ENCODE results near the gene KRTAP5-9. TPM values are rescaled to one million over a fixed set of nuclear protein-coding genes. Genes with fewer than 3 reads are reported as not detected.
"Not testable (repeated sequence)": the region's sequence is repeated elsewhere in the genome, so short reads cannot be mapped to it uniquely, and the experiment has no call there.

The KRTAP5-9 gene
- polyA plus RNA-seq, 1 donor, result 1.2 TPM

GRCh38 chr11:71558996-71559395, 10.8 kb downstream of the KRTAP5-9 start:
- DNase-seq, result no peak

- no peak for DNase-seq
Observed at GRCh38 chr11:71562120-71562519, 13.9 kb downstream of the KRTAP5-9 start.

GRCh38 chr11:71563406-71563805, 15.2 kb downstream of the KRTAP5-9 start:
- no peak for DNase-seq

GRCh38 chr11:71564430-71564829, 16.2 kb downstream of the KRTAP5-9 start:
- DNase-seq, result no peak

- DNase-seq, result no peak
Observed at GRCh38 chr11:71565263-71565662, 17.0 kb downstream of the KRTAP5-9 start, which contains the start of gene KRTAP5-10. Gene KRTAP5-10, plus strand, starts transcription at chr11:71565563. Its CDS starts 25 bp downstream, at chr11:71565588.

- DNase-seq, result no peak
Observed at GRCh38 chr11:71566081-71566620, 17.9 kb downstream of the KRTAP5-9 start.

- DNase-seq, result not testable (repeated sequence)
Observed at GRCh38 chr11:71566626-71567599, 18.7 kb downstream of the KRTAP5-9 start.

- DNase-seq, result not testable (repeated sequence)
Observed at GRCh38 chr11:71567633-71568032, 19.4 kb downstream of the KRTAP5-9 start.

GRCh38 chr11:71568704-71569349, 20.6 kb downstream of the KRTAP5-9 start:
- no peak for DNase-seq

- DNase-seq, result not testable (repeated sequence)
Observed at GRCh38 chr11:71571101-71571850, 23.1 kb downstream of the KRTAP5-9 start.

- no peak for DNase-seq
Observed at GRCh38 chr11:71572811-71573210, 24.6 kb downstream of the KRTAP5-9 start.

- no peak for DNase-seq
Observed at GRCh38 chr11:71574418-71574817, 26.2 kb downstream of the KRTAP5-9 start.

GRCh38 chr11:71575723-71576424, 27.7 kb downstream of the KRTAP5-9 start:
- no peak for DNase-seq

GRCh38 chr11:71576688-71577465, 28.7 kb downstream of the KRTAP5-9 start:
- DNase-seq, result not testable (repeated sequence)

GRCh38 chr11:71577469-71578004, 29.3 kb downstream of the KRTAP5-9 start:
- no peak for DNase-seq

- DNase-seq, result not testable (repeated sequence)
Observed at GRCh38 chr11:71579513-71579912, 31.3 kb downstream of the KRTAP5-9 start.

GRCh38 chr11:71580057-71581003, 32.1 kb downstream of the KRTAP5-9 start:
- DNase-seq, result peak; percentile 29

GRCh38 chr11:71581826-71582225, 33.6 kb downstream of the KRTAP5-9 start:
- no peak for DNase-seq

GRCh38 chr11:71582309-71582895, 34.2 kb downstream of the KRTAP5-9 start, which contains the start of gene KRTAP5-11:
Gene KRTAP5-11, minus strand, starts transcription at chr11:71582875. Its CDS starts 38 bp downstream, at chr11:71582837.
- DNase-seq, result no peak

Data from left kidney (tissue), 2 donors.